Measurements from ENCODE around the gene TRPV5.
"Not testable (repeated sequence)": the region's sequence is repeated elsewhere in the genome, so short reads cannot be mapped to it uniquely, and the experiment has no call there.

Gene TRPV5
- 0 to 0.18 (median 0) reads per million in 9 experiments for total RNA-seq

DNA sequence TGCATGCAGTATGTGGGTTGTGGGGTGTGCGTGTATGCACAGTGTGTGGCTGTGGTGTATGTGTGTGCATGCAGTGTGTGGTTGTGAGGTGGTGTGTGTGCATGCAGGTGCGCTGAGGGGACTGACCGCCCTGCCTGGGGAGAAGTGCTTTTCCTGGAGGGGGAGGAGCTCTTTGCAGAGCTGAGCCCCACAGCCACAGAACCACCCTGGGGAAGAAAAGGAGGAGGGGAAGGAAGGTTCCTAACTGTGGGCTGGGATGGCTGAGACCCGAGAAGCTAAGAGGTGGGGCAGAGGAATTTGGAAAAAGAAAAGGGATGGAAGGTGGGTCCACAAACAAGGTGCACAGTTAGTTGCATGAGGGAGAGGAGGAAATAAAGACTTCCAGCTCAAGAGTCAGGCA lies at the start of gene TRPV5:
Gene TRPV5 (minus strand): TSS at position 123 of the 400 bp plus-strand sequence. CDS start 287 bp downstream, outside the sequence.
- Mint-ChIP-seq H3K4me3 (no peak within 1 kb of the TSS), H3K9me3 (no peaks in the 10 kb centered on the region), H3K27ac (no peak within 1 kb of the TSS), H3K4me1 (ENCODE audit: low read depth in 2 of 2) (peaks cover 0 to 3% of the 10 kb centered on the region in 2 donors), H3K36me3 (ENCODE audit: insufficient read depth) (no peaks in the 10 kb centered on the region), H3K27me3 (peaks cover 29 to 41% of the 10 kb centered on the region in 2 donors)
- DNase-seq (no peak), ATAC-seq (replicated peaks) (no peak)

DNA sequence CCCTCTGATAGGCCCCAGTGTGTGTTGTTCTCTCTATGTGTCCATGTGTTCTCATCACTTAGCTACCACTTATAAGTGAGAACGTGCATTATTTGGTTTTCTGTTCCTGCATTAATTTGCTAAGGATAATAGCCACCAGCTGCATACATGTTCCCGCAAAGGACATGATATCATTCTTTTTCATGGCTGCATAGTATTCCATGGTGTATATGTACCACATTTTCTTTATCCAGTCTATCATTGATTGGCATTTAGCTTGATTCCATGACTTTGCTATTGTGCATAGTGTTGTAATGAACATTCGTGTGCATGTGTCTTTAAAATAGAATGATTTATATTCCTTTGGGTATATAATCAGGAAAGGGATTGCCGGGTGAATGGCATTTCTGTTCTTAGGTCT lies 44.9 kb upstream of the TRPV5 start:
- H3K4me3 Mint-ChIP-seq; H3K36me3 Mint-ChIP-seq (ENCODE audit: insufficient read depth); H3K9me3 Mint-ChIP-seq; H3K27ac Mint-ChIP-seq; H3K4me1 Mint-ChIP-seq (ENCODE audit: low read depth in 2 of 2); ATAC-seq (replicated peaks); DNase-seq: not testable (repeated sequence)
- peaks cover 25 to 43% of the 10 kb centered on the region in 2 donors for H3K27me3 Mint-ChIP-seq

DNA sequence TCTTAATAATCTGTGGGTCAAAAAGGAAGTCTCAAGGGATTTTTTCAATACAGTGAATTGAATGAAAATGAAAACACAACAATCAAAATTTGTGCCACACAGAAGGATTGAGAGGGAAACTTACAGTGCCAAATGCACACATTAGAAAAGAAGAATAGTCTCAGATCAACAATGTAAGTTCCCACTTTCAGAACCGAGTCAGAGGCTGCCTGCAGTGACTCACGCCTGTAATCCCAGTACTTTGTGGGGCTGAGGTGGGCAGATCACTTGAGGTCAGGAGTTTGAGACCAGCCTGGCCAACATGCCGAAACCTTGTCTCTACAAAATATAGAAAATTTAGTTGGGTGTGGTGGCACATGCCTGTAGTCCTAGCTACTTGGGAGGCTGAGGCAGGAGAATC lies 41.1 kb upstream of the TRPV5 start:
- DNase-seq (no peak), ATAC-seq (replicated peaks) (no peak)
- Mint-ChIP-seq H3K9me3 (no peaks in the 10 kb centered on the region), H3K27ac (no peak overlapping the region), H3K27me3 (peaks cover 33 to 36% of the 10 kb centered on the region in 2 donors), H3K36me3 (ENCODE audit: insufficient read depth) (no peaks in the 10 kb centered on the region), H3K4me3 (no peak overlapping the region), H3K4me1 (ENCODE audit: low read depth in 2 of 2) (no peaks in the 10 kb centered on the region)

DNA sequence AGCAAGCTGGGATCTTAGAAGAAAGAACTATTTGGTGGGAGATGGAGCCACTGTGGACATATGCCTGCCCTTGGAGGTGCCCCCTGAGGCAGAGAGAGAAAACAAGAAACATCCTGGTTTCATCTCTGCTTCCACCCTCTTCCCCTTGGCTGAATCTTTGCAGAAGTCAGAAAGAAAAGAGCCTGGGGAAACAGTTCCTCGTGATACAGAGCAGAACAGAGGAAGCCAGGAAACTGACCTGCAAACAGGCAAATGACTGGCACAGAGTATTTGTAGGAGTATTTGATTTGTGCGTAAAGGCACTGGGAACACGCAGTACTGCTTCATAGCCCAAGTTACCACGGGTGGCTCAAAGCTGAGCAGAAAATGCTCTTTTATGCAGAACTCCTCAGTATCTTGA lies 35.6 kb upstream of the TRPV5 start:
- Mint-ChIP-seq H3K4me1 (ENCODE audit: low read depth in 2 of 2) (no peaks in the 10 kb centered on the region), H3K27ac (no peak overlapping the region), H3K36me3 (ENCODE audit: insufficient read depth) (no peaks in the 10 kb centered on the region), H3K4me3 (no peak overlapping the region), H3K9me3 (no peaks in the 10 kb centered on the region), H3K27me3 (peaks cover 66 to 71% of the 10 kb centered on the region in 2 donors)
- ATAC-seq (replicated peaks) (no peak), DNase-seq (no peak)

DNA sequence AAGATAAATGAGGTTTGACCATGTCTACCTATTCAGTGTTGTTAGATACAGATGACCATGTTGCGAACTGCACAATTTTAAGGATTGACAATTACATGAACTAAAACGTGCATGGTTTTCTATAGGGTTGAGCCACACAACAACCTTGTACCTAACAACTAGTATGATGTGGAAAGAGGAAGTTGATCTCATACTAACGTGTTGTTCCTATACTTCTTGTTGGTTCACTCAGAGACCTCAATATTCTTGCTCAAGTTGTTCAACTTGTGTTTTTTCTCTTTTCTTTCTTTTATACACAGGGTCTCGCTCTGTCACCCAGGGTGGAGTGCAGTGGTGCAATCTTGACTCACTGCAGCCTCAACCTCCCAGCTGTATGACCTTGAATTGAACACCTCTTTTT lies 34.7 kb upstream of the TRPV5 start:
- DNase-seq (no peak), ATAC-seq (replicated peaks) (no peak)
- H3K9me3 Mint-ChIP-seq: no peaks in the 10 kb centered on the region

DNA sequence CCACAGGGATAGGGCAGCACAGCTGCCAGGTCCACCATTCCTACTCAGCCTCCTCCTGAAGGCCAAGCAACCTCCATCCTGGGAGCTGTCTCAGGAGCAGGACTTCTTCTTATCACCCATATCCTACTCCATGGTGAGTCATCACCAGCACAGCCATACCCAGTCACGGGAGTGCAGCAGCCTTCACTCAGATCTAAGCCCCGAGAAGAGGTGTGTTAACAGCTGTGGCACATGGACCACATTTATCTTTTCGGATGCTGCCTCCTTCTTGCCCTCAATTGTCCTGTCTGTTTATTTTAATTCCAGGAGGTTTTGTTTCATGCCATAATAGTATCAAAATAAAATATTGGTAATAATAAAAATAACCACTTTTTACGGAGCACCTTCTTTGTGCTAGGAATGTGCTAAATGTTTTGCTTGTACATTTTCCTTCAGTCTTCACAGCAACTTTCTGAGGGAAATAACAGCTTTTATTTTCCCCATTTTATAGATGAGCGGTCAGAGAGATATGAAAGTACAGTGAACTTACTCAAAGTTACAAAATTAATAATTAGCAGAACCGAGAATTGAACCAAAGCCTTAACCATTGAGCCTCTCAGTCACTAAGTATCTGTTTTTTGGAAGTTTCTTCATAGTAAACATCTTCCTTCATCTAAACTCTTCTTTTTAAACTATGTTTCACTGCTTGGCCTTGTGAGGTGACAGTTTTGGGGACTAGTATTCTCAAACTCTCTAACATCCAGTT lies 31.1 kb upstream of the TRPV5 start:
- Mint-ChIP-seq H3K9me3 (no peaks in the 10 kb centered on the region), H3K27me3 (peaks cover 66 to 68% of the 10 kb centered on the region in 2 donors), H3K27ac (no peak overlapping the region), H3K4me1 (ENCODE audit: low read depth in 2 of 2) (no peaks in the 10 kb centered on the region), H3K36me3 (ENCODE audit: insufficient read depth) (no peaks in the 10 kb centered on the region), H3K4me3 (no peak overlapping the region)
- DNase-seq (no peak), ATAC-seq (replicated peaks) (no peak)

More for the DNA sequence above, 34.7 kb upstream of the TRPV5 start:
- H3K4me3 Mint-ChIP-seq: no peak overlapping the region
- H3K36me3 Mint-ChIP-seq (ENCODE audit: insufficient read depth): no peaks in the 10 kb centered on the region
- H3K27ac Mint-ChIP-seq: no peak overlapping the region
- H3K27me3 Mint-ChIP-seq: peaks cover 71 to 76% of the 10 kb centered on the region in 2 donors
- H3K4me1 Mint-ChIP-seq (ENCODE audit: low read depth in 2 of 2): no peaks in the 10 kb centered on the region

DNA sequence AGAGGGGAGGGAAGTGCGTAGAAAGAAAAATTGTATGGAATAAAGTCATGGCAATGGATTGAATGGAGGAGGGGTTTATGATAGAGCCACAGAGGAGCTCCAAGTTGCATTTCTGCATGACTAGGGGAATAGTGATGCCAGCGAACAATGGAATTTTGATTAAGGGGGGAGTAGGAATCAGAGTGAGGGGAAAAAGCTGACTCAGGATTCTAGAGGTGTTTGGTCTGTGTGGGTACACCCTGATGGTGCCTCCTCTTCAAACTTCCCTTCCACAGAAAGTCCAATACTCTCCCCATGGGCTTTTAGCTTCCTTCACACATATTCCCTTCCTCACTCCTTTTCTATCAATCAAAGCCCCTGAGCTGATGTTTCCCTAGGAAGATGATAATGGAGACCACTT lies 30.4 kb upstream of the TRPV5 start:
- no peak for ATAC-seq (replicated peaks)
- H3K36me3 Mint-ChIP-seq (ENCODE audit: insufficient read depth): no peaks in the 10 kb centered on the region
- no peak for DNase-seq
- H3K4me1 Mint-ChIP-seq (ENCODE audit: low read depth in 2 of 2): no peaks in the 10 kb centered on the region
- no peak overlapping the region for H3K4me3 Mint-ChIP-seq
- H3K27me3 Mint-ChIP-seq: peaks cover 63 to 70% of the 10 kb centered on the region in 2 donors
- no peak overlapping the region for H3K27ac Mint-ChIP-seq
- H3K9me3 Mint-ChIP-seq: no peaks in the 10 kb centered on the region

DNA sequence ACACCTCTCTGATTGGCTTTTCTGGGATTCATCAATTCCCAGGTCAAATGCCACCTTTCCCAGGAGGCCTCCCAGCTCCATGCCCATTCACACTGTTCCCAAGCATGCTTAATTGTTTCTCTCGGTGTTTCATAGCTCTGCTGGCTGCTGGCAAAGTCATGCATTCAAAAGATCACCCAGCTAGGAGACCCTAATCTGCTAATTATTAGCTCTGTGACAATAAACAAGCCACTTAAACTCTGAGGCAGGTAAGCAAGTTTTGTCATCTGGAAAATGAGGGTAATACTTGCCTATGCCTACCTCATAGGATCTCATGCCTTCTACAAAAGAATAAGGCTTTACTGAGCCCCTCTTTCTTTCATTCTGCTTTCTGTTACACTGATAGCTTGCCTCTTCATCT lies 29.4 kb upstream of the TRPV5 start:
- ATAC-seq (replicated peaks): no peak
- no peak overlapping the region for H3K27ac Mint-ChIP-seq

DNA sequence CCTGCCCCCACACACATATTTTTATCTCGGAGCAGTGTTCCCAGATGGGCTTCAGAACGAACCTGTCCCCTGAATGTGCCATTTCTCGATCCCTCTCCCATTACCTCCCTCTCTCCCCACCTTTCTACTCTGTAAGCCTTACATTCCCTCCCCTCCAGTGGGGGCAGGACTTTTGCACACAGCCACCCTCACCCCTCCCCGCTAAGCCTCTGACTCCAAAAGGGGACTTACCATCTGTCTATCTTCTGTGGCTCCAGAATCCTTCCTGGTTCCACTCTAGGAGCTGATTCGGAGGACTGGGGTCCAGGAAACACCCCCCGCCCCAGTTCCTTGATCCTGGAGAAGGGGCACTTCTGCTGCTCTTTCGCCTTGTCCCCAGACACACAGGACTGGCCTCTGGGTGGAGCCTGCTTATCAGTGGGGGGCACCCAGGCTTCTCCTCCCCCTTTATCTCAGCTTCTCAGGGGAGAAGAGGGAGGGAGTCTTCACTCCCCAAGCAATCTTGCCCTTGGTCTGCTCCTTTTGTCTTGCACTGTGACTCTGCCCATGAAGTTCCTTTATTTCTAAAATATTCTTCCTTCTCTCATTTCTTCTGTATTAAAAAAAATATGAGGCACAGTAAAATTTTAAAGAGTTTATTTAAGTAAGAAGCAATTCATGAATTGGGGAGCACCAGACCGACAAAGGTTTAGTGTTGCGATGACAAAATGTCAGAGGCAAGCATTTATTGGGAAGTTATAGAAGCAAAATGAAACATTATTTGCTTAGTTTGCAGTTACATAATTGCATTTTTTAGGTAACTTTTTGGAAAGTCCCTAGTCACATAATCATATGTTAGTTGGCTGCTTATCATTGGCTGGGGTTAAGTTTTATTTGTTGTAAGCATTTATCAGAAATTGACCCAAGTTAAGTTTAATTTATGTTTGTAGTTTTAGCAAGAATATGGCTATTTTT lies 28.7 kb upstream of the TRPV5 start, which contains the start of gene KEL:
Gene KEL (minus strand): TSS at position 391 of the 954 bp plus-strand sequence. CDS start 157 bp downstream, at position 234.
- H3K27me3 Mint-ChIP-seq: peaks cover 45 to 53% of the 10 kb centered on the region in 2 donors
- DNase-seq: no peak
- H3K9me3 Mint-ChIP-seq: no peaks in the 10 kb centered on the region
- H3K4me3 Mint-ChIP-seq: no peak within 1 kb of the TSS
- ATAC-seq (replicated peaks): no peak
- no peak within 1 kb of the TSS for H3K27ac Mint-ChIP-seq
- H3K4me1 Mint-ChIP-seq (ENCODE audit: low read depth in 2 of 2): no peaks in the 10 kb centered on the region
- H3K36me3 Mint-ChIP-seq (ENCODE audit: insufficient read depth): no peaks in the 10 kb centered on the region

More for the DNA sequence above, 29.4 kb upstream of the TRPV5 start:
- Mint-ChIP-seq H3K4me3 (no peak overlapping the region), H3K36me3 (ENCODE audit: insufficient read depth) (no peaks in the 10 kb centered on the region), H3K9me3 (no peaks in the 10 kb centered on the region), H3K27me3 (peaks cover 53 to 61% of the 10 kb centered on the region in 2 donors), H3K4me1 (ENCODE audit: low read depth in 2 of 2) (no peaks in the 10 kb centered on the region)
- DNase-seq: no peak

DNA sequence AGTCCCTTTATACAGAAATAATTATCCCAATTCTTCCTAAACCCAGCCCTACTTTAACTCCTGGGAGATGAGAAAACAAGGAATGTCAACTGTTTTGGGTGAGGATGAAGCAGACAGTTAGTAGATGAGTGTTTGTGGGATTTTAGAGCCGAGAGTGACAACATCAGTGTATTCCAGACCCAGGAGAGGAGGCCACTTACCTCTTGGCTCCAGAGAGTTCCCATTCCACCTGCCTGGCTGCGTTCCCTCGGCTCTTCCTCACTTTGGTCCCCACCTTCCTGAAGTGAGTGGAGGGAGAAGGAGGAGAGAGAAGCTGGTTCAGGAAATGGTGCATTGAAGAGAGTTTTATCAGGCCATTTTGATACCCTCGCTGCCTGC lies 28.0 kb upstream of the TRPV5 start:
- no peaks in the 10 kb centered on the region for H3K4me1 Mint-ChIP-seq (ENCODE audit: low read depth in 2 of 2)
- H3K27ac Mint-ChIP-seq: no peak overlapping the region
- H3K36me3 Mint-ChIP-seq (ENCODE audit: insufficient read depth): no peaks in the 10 kb centered on the region
- peaks cover 39 to 47% of the 10 kb centered on the region in 2 donors for H3K27me3 Mint-ChIP-seq
- DNase-seq (no peak), ATAC-seq (replicated peaks) (no peak)
- H3K9me3 Mint-ChIP-seq: no peaks in the 10 kb centered on the region
- no peak overlapping the region for H3K4me3 Mint-ChIP-seq

DNA sequence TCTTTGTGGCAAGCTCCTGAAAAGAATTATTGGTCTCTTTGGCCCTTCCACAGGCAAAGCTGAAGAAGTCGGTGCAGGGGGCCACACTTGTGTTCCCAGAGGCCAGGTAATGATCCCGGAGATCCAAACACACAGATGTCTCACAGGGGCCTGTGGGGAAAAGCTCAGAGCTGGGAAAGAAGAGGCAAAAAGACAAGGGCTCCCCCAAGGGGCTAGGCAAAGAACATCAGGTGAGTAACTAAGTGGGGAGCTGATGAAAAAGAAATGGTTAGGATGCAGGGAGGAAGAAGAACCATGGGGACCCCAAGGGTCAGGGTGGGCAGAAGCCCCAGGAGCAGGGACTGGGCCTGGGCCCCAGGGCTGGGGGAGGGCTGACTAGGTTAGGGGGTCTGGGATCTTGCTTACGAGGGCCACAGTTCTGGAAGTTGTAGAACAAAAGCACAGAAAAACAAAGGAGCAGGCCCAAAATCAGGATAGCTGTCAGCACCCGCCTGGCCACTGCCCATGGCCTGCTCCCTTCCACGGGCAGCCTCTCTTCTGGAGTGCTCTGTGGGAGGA lies 27.5 kb upstream of the TRPV5 start:
- ATAC-seq (replicated peaks) (no peak), DNase-seq (no peak)
- no peaks in the 10 kb centered on the region for H3K4me1 Mint-ChIP-seq (ENCODE audit: low read depth in 2 of 2)
- H3K27me3 Mint-ChIP-seq: peaks cover 39 to 47% of the 10 kb centered on the region in 2 donors
- no peaks in the 10 kb centered on the region for H3K36me3 Mint-ChIP-seq (ENCODE audit: insufficient read depth)
- H3K27ac Mint-ChIP-seq: no peak overlapping the region
- no peak overlapping the region for H3K4me3 Mint-ChIP-seq
- H3K9me3 Mint-ChIP-seq: peaks cover 2 to 5% of the 10 kb centered on the region in 2 donors

DNA sequence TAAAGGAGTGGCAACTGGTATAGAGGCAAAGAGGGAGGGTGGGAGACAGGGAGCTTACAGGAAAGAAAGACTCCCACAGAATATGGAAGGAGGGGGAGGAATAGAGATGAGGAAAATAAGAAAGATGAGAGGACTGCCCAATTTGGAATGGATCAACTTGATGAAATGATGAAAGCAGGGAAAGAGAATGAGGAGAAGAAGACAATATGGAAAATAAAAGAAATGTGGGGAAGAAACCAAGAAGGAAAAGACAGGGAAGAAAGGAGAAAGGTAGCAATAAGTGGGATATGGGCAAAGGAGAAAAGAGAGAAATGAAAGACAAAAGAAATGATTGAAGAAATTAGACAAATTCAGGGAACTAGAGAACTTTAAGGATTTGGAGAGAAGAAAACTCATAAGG lies 25.7 kb upstream of the TRPV5 start:
- Mint-ChIP-seq H3K27me3 (peaks cover 36% of the 10 kb centered on the region in 2 donors), H3K27ac (no peak overlapping the region), H3K36me3 (ENCODE audit: insufficient read depth) (no peaks in the 10 kb centered on the region), H3K9me3 (peaks cover 11 to 13% of the 10 kb centered on the region in 2 donors), H3K4me1 (ENCODE audit: low read depth in 2 of 2) (no peaks in the 10 kb centered on the region), H3K4me3 (no peak overlapping the region)
- DNase-seq (no peak), ATAC-seq (replicated peaks) (no peak)

DNA sequence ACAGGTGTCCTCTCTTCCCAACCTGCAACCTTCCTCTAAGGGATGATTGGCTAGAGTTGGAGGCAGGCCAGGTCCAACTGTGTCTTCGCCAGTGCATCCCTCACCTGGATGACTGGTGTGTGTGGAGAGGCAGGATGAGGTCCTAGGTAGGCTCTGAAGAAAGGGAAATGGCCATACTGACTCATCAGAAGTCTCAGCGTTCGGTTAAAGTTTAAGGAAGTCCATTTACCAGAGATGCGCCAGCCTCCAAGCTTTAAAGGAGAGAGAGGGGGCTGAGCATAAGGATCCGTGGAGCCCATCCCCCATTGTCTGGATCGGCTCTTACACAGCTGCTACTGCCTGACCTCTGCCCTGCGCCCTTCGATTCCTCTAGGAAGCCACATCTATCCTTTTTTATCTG lies 24.2 kb upstream of the TRPV5 start:
- no peak for ATAC-seq (replicated peaks)
- Mint-ChIP-seq H3K27me3 (peaks cover 23% of the 10 kb centered on the region in 2 donors), H3K36me3 (ENCODE audit: insufficient read depth) (no peaks in the 10 kb centered on the region)

More for the DNA sequence above, 24.2 kb upstream of the TRPV5 start:
- peaks cover 11 to 20% of the 10 kb centered on the region in 2 donors for H3K9me3 Mint-ChIP-seq
- no peak overlapping the region for H3K4me3 Mint-ChIP-seq
- DNase-seq: no peak
- no peaks in the 10 kb centered on the region for H3K4me1 Mint-ChIP-seq (ENCODE audit: low read depth in 2 of 2)
- H3K27ac Mint-ChIP-seq: no peak overlapping the region

Measured in effector memory CD8-positive, alpha-beta T cell (primary cell).